ENCODE data around the gene KRT8.

DNA sequence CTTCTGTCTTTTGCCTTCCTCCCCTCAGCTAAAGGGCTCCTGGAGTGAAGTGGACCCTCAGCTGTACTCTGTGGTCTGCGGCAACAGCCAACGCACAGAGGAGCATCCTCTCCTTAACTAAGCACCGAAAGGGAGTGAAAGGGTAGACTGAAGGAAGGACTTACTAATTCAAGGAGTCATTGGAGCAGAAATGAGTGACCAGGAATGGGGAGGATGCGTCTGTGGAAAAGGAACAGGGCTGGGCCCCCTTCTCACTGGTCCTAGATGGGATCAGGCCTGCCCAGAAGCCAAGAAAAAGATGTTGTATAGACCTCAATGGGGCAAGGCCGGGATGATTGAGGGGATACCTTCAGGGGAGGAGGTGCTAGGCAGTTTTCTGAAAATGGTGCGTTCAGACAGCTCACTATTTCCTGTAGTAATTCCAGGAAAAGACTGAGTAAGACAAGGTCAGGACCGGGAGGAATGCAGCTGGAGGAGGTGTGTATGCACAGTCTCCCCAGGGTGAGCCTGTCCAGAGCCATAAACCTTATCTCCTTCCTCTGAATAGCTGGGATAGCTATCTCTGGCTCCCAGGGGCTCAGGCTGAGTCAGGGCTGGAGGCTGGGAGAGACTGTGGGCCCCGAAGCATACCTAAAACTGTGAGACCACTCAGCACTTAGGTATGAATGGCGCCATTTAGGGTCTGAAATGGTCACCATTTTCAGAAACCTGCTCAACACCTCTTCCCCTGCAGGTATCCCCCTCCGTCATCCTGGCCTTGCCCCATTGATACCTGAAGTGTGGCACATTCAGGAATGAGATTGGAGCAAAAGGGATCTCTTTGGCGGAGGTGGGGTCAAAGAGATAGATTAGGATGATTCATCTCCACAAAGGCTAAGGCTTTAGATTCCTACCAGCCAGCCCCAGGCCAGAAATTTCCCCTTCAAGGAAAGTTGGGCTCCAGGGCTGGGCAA lies 20.2 kb upstream of the KRT8 start:
- TF ChIP-seq, protein P1, sequence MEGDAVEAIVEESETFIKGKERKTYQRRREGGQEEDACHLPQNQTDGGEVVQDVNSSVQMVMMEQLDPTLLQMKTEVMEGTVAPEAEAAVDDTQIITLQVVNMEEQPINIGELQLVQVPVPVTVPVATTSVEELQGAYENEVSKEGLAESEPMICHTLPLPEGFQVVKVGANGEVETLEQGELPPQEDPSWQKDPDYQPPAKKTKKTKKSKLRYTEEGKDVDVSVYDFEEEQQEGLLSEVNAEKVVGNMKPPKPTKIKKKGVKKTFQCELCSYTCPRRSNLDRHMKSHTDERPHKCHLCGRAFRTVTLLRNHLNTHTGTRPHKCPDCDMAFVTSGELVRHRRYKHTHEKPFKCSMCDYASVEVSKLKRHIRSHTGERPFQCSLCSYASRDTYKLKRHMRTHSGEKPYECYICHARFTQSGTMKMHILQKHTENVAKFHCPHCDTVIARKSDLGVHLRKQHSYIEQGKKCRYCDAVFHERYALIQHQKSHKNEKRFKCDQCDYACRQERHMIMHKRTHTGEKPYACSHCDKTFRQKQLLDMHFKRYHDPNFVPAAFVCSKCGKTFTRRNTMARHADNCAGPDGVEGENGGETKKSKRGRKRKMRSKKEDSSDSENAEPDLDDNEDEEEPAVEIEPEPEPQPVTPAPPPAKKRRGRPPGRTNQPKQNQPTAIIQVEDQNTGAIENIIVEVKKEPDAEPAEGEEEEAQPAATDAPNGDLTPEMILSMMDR (IDR thresholded peaks at IDR 0.05): no peak
- no peak for TF ChIP-seq POLR2A (IDR thresholded peaks at IDR 0.05)

All from tibial nerve (tissue), 3 donors.